GM12878 (cell line): Measurements from ENCODE around the gene NEK2. TPM values are rescaled to one million over a fixed set of nuclear protein-coding genes. Genes with fewer than 3 reads are reported as not detected.

Experiments
- ATAC-seq: fragments of 200-7000 bp; cut with Tn5 transposase; 3 replicates; pipeline ENCODE4 v1.9.1; 2020; ENCODE audit warnings: mild to moderate bottlenecking, moderate library complexity
- BruUV-seq: library from RNA; stranded (reverse); fragments of 400-500 nt; replicated peaks from 2 replicates; lab custom pipeline; 2021; lab: Mats Ljungman, UMichigan
- CTCF ChIA-PET: fragments of 300-600 bp; sonication (Branson Sonifier 250); formaldehyde crosslinking; extraction: SDS; loops from one replicate; lab custom pipeline; 2021; ENCODE audit warnings: inconsistent platforms; lab: Yijun Ruan, JAX
- POLR2A ChIA-PET: fragments of 350-600 bp; formaldehyde crosslinking; extraction: SDS; loops from one replicate; lab custom pipeline; 2021; ENCODE audit warnings: inconsistent platforms; lab: Charles Lee
- RAD21 ChIA-PET: fragments of 300-600 bp; sonication (Branson Sonifier 250); formaldehyde crosslinking; loops from one replicate; lab custom pipeline; 2023; ENCODE audit warnings: antibody characterized with exemption; ENCODE audit not compliant: unreplicated experiment; lab: Charles Lee
- SMC1A ChIA-PET: fragments of 300-600 bp; sonication (Branson Sonifier 250); formaldehyde crosslinking; loops from one replicate; lab custom pipeline; 2023; ENCODE audit not compliant: unreplicated experiment, uncharacterized antibody; lab: Charles Lee
- DNase-seq: peaks from one replicate; pipeline ENCODE4 v3.0.0-alpha.2; 2011; ENCODE audit warnings: low read depth, low spot score
- FAIRE-seq: peaks from 3 replicates; lab custom pipeline; 2011; peaks lifted over from hg19 to GRCh38; lab: Jason Lieb, UNC
- H2AFZ ChIP-seq: 2 replicates; pipeline ENCODE4 v1.6.0; 2011; ENCODE audit warnings: low read depth, low read length, control low read depth; ENCODE audit not compliant: control insufficient read depth
- H3K27ac ChIP-seq: 2 replicates; pipeline ENCODE4 v1.5.1; 2011; ENCODE audit warnings: control low read depth; ENCODE audit not compliant: control insufficient read depth, insufficient read depth
- H3K27me3 ChIP-seq, 2 experiments: replicated peaks in 1 of 2; 2 replicates each; pipeline versions ENCODE4 v1.6.0 to v1.6.1; 2011; ENCODE audit warnings: low read length in 1 of 2; ENCODE audit not compliant: control insufficient read depth in 2 of 2, insufficient read depth in 2 of 2
- H3K36me3 ChIP-seq, 2 experiments: 2 replicates each; pipeline ENCODE4 v1.5.1; 2011; ENCODE audit warnings: low read length in 1 of 2; ENCODE audit not compliant: control insufficient read depth in 2 of 2, insufficient read depth in 2 of 2
- H3K4me1 ChIP-seq: 2 replicates; pipeline ENCODE4 v1.6.1; 2011; ENCODE audit warnings: mild to moderate bottlenecking, low read length, moderate library complexity, mixed read lengths; ENCODE audit not compliant: control insufficient read depth, insufficient read depth
- H3K4me2 ChIP-seq: 2 replicates; pipeline ENCODE4 v1.6.0; 2011; ENCODE audit warnings: control low read depth; ENCODE audit not compliant: control insufficient read depth, insufficient read depth
- H3K4me3 ChIP-seq: fragments of 200-600 bp; sonication (generic); 2 replicates; pipeline ENCODE4 v1.5.1; 2016
- H3K79me2 ChIP-seq: 2 replicates; pipeline ENCODE4 v1.6.0; 2011; ENCODE audit warnings: low read length; ENCODE audit not compliant: control insufficient read depth, insufficient read depth
- H3K9ac ChIP-seq: 2 replicates; pipeline ENCODE4 v1.8.0; 2011; ENCODE audit warnings: low read length, control low read depth, mixed read lengths; ENCODE audit not compliant: control insufficient read depth, insufficient read depth
- H3K9me3 ChIP-seq: replicated peaks from 3 replicates; pipeline ENCODE4 v1.5.1; 2011; ENCODE audit warnings: mild to moderate bottlenecking, low read length; ENCODE audit not compliant: control insufficient read depth, insufficient read depth
- H4K20me1 ChIP-seq: 2 replicates; pipeline ENCODE4 v1.6.0; 2011; ENCODE audit not compliant: control insufficient read depth, insufficient read depth
- GATAD2B ChIP-seq: fragments of 450-650 bp; conservative IDR thresholded peaks from 2 replicates; pipeline ENCODE4 v1.6.1; 2017; ENCODE audit warnings: low read depth, mild to moderate bottlenecking, moderate library complexity
- NR2C1 ChIP-seq: fragments of 450-650 bp; IDR thresholded peaks from 2 replicates; pipeline ENCODE4 v1.6.1; 2017; ENCODE audit warnings: antibody characterized with exemption, mild to moderate bottlenecking, moderate library complexity
- NRF1 ChIP-seq: conservative IDR thresholded peaks from 2 replicates; pipeline ENCODE4 v1.6.1; 2011; ENCODE audit warnings: mild to moderate bottlenecking, low read depth, low read length, improper control_type of control experiment
- RUNX3 ChIP-seq: IDR thresholded peaks from 2 replicates; pipeline ENCODE4 v1.6.1; 2012; ENCODE audit warnings: low read length, inconsistent platforms
- SPI1 ChIP-seq: IDR thresholded peaks from 2 replicates; pipeline ENCODE4 v1.6.1; 2011; ENCODE audit warnings: low read depth, mild to moderate bottlenecking, low read length, moderate library complexity, borderline replicate concordance; ENCODE audit not compliant: insufficient read depth
- SREBF2 ChIP-seq: IDR thresholded peaks from 2 replicates; pipeline ENCODE4 v1.6.1; 2012; ENCODE audit warnings: mild to moderate bottlenecking, low read length
- SUZ12 ChIP-seq: fragments of 200-600 bp; sonication (generic); IDR thresholded peaks from one replicate; pipeline ENCODE4 v1.6.1; 2018; ENCODE audit warnings: antibody characterized with exemption, mild to moderate bottlenecking; ENCODE audit not compliant: unreplicated experiment
- WGBS: methylation state at CpG from one replicate; pipeline ENCODE4 v1.1.6; 2016; ENCODE audit warnings: low lambda C conversion rate; ENCODE audit not compliant: insufficient replicate concordance, insufficient coverage; ENCODE audit errors: missing lambda C conversion rate; 5-methylcytosine and 5-hydroxymethylcytosine counted together
- in situ Hi-C: fragments of 300-500 bp; cut with MboI; formaldehyde crosslinking; loops from 9 replicates; pipeline ENCODE4 v1.14.3; 2018; ENCODE audit warnings: mixed read lengths
- intact Hi-C: fragments of 100-400 bp; cut with micrococcal nuclease; formaldehyde crosslinking; loops from one replicate; pipeline ENCODE4 v1.14.2; 2022; ENCODE audit not compliant: unreplicated experiment
- polyA plus RNA-seq, 11 experiments: library from polyadenylated mRNA; depleted of rRNA in 4 of 11; unstranded in 6 of 11; stranded (reverse) in 5 of 11; fragments of >200 nt; fragmentation: Nextera tagmentation in 4 of 11; fragmentation: Illumina TruSeq in 1 of 11; extraction: Ambion mirVana in 4 of 11; extraction: Trizol in 1 of 11; gene quantifications; 1 replicate in 1 of 11; 2 replicates in 10 of 11; pipeline versions ENCODE4 v1.2.1 to v1.2.3, GENCODE V29; 2011 to 2016; ENCODE audit warnings: inconsistent platforms in 2 of 11, missing spikeins in 2 of 11, low read depth in 1 of 11
- total RNA-seq, 4 experiments: library from RNA; depleted of rRNA in 3 of 4; stranded (reverse); fragments of >200 nt in 3 of 4; fragmentation: Illumina TruSeq in 1 of 4; extraction: Trizol in 1 of 4; gene quantifications; 2 replicates each; pipeline versions ENCODE4 v1.2.1 to v1.2.3, GENCODE V29; 2013 to 2021
- TF ChIP-seq, protein P1 (sequence below): fragments of 450-650 bp; IDR thresholded peaks from 2 replicates; pipeline ENCODE4 v1.6.1; 2016; ENCODE audit warnings: mild to moderate bottlenecking
- TF ChIP-seq, protein P2 (sequence below): fragments of 450-650 bp; formaldehyde crosslinking; IDR thresholded peaks from 2 replicates; pipeline ENCODE4 v1.4.0; 2022; ENCODE audit warnings: mild to moderate bottlenecking, moderate library complexity
- TF ChIP-seq, protein P3 (sequence below): fragments of 450-650 bp; IDR thresholded peaks from 2 replicates; pipeline ENCODE4 v1.6.1; 2017; ENCODE audit warnings: mild to moderate bottlenecking, moderate library complexity
- TF ChIP-seq, protein P4 (sequence below): IDR thresholded peaks from 2 replicates; pipeline ENCODE4 v1.6.1; 2011; ENCODE audit warnings: borderline replicate concordance, low read depth, mild to moderate bottlenecking, moderate library complexity, low read length; ENCODE audit not compliant: insufficient read depth, poor library complexity, severe bottlenecking

Gene NEK2
- total and polyA plus RNA-seq, 10 of the 15 experiments (the other 5 are each of a cell fraction or from before 2014, with no cell fraction given): 16.7 to 49.7 (median 36.9) TPM

DNA sequence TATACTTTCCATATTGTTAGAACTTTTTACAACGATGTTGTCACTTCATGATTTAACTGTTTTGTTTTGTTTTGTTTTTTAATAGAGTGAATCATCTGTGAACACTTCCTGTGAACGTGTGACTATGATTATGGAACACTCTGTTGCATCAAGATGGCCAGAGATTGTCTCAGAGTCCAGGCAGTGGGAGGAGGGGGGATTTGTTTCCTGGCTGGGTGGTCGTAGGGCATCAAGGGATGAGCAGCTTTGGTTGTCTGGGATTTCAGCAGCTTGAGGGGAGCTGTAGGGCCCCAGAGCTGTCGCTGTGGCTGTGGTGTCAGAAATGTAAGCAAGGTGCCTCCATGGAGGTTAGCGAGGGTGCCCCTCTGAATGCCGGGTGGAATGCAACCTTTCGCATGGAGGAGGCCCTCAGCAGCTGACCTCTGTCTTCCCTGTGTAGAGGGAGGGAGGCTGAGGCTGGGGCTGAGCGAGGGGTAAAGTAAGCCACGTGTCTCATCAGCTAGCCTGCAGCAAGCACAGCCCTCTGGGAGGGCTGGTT lies 21.4 kb downstream of the NEK2 start (continued):
- TF ChIP-seq, protein P1, sequence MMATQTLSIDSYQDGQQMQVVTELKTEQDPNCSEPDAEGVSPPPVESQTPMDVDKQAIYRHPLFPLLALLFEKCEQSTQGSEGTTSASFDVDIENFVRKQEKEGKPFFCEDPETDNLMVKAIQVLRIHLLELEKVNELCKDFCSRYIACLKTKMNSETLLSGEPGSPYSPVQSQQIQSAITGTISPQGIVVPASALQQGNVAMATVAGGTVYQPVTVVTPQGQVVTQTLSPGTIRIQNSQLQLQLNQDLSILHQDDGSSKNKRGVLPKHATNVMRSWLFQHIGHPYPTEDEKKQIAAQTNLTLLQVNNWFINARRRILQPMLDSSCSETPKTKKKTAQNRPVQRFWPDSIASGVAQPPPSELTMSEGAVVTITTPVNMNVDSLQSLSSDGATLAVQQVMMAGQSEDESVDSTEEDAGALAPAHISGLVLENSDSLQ: no peak
- TF ChIP-seq, protein P2, sequence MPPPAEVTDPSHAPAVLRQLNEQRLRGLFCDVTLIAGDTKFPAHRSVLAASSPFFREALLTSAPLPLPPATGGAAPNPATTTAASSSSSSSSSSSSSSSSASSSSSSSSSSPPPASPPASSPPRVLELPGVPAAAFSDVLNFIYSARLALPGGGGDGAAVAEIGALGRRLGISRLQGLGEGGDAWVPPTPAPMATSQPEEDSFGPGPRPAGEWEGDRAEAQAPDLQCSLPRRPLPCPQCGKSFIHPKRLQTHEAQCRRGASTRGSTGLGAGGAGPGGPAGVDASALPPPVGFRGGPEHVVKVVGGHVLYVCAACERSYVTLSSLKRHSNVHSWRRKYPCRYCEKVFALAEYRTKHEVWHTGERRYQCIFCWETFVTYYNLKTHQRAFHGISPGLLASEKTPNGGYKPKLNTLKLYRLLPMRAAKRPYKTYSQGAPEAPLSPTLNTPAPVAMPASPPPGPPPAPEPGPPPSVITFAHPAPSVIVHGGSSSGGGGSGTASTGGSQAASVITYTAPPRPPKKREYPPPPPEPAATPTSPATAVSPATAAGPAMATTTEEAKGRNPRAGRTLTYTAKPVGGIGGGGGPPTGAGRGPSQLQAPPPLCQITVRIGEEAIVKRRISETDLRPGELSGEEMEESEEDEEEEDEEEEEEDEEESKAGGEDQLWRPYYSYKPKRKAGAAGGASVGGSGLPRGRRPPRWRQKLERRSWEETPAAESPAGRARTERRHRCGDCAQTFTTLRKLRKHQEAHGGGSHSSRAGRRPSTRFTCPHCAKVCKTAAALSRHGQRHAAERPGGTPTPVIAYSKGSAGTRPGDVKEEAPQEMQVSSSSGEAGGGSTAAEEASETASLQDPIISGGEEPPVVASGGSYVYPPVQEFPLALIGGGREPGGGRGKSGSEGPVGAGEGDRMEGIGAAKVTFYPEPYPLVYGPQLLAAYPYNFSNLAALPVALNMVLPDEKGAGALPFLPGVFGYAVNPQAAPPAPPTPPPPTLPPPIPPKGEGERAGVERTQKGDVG (CRISPR knock-in tag): no peak
- TF ChIP-seq SPI1 (no peak), SREBF2 (no peak), GATAD2B (no peak)

DNA sequence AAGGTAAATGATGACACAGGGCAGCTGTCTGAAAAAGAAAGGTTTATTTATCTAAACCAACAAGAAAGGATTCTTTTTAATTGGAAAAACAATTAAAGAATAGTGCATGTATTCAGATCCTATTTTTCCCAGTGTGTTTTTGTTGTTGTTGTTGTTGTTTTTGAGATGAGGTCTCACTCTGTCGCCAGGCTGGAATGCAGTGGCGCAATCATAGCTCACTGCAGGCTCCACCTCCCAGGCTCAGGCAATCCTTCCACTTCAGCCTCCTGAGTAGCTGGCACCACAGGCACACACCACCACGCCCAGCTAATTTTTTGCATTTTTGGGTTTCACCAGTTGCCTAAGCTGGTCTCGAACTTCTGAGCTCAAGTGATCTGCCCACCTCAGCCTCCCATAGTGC lies 22.1 kb downstream of the NEK2 start:
- ChIA-PET RAD21 (interaction anchor here (1.1 to 2.5 kb wide), 5 partner anchors 17 to 803 kb away, joined by 3 to 14 read pairs (median 5); no protein-coding TSS in a partner anchor), CTCF (interaction anchor here (0.9 to 5.3 kb wide), 13 partner anchors 9 to 382 kb away, joined by 3 to 43 read pairs (median 4); partner anchors contain the start of genes DTL and INTS7), POLR2A (no interaction called here), SMC1A (interaction anchor here (0.5 to 4.1 kb wide), 11 partner anchors 10 to 1012 kb away, joined by 3 to 21 read pairs (median 4); partner anchors contain the start of genes DTL and INTS7)
- H2AFZ ChIP-seq: no peak overlapping the region
- intact Hi-C loops (loop anchor here (10.0 kb wide), 1 partner anchor 1248 kb away; no protein-coding TSS in a partner anchor), in situ Hi-C loops (loop anchor here (5.0 kb wide), 2 partner anchors 136 to 331 kb away; no protein-coding TSS in a partner anchor)
- 58% methylated on average over 4 of the region's 4 CpGs for WGBS
- no peaks in the 10 kb centered on the region for H3K9me3 ChIP-seq
- FAIRE-seq (no peak), ATAC-seq (no peak), DNase-seq (no peak)
- no peak overlapping the region for H3K9ac ChIP-seq
- H3K4me3 ChIP-seq: no peak overlapping the region
- H3K27ac ChIP-seq: no peak overlapping the region
- H3K4me1 ChIP-seq: no peaks in the 10 kb centered on the region
- no peaks in the 10 kb centered on the region for H3K36me3 ChIP-seq
- H3K79me2 ChIP-seq: no peaks in the 10 kb centered on the region
- H4K20me1 ChIP-seq: no peaks in the 10 kb centered on the region; the same call in 1 of the 2 replicates
- no peak overlapping the region for H3K4me2 ChIP-seq
- H3K27me3 ChIP-seq: peaks cover 0 to 2% of the 10 kb centered on the region in 2 experiments; a peak in 1 of 4 replicates
- BruUV-seq: no TSS peak
- TF ChIP-seq RUNX3 (no peak), NRF1 (no peak), NR2C1 (no peak), SUZ12 (no peak)
- TF ChIP-seq, protein P3, sequence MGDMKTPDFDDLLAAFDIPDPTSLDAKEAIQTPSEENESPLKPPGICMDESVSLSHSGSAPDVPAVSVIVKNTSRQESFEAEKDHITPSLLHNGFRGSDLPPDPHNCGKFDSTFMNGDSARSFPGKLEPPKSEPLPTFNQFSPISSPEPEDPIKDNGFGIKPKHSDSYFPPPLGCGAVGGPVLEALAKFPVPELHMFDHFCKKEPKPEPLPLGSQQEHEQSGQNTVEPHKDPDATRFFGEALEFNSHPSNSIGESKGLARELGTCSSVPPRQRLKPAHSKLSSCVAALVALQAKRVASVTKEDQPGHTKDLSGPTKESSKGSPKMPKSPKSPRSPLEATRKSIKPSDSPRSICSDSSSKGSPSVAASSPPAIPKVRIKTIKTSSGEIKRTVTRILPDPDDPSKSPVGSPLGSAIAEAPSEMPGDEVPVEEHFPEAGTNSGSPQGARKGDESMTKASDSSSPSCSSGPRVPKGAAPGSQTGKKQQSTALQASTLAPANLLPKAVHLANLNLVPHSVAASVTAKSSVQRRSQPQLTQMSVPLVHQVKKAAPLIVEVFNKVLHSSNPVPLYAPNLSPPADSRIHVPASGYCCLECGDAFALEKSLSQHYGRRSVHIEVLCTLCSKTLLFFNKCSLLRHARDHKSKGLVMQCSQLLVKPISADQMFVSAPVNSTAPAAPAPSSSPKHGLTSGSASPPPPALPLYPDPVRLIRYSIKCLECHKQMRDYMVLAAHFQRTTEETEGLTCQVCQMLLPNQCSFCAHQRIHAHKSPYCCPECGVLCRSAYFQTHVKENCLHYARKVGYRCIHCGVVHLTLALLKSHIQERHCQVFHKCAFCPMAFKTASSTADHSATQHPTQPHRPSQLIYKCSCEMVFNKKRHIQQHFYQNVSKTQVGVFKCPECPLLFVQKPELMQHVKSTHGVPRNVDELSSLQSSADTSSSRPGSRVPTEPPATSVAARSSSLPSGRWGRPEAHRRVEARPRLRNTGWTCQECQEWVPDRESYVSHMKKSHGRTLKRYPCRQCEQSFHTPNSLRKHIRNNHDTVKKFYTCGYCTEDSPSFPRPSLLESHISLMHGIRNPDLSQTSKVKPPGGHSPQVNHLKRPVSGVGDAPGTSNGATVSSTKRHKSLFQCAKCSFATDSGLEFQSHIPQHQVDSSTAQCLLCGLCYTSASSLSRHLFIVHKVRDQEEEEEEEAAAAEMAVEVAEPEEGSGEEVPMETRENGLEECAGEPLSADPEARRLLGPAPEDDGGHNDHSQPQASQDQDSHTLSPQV: no peak
- TF ChIP-seq, protein P4, sequence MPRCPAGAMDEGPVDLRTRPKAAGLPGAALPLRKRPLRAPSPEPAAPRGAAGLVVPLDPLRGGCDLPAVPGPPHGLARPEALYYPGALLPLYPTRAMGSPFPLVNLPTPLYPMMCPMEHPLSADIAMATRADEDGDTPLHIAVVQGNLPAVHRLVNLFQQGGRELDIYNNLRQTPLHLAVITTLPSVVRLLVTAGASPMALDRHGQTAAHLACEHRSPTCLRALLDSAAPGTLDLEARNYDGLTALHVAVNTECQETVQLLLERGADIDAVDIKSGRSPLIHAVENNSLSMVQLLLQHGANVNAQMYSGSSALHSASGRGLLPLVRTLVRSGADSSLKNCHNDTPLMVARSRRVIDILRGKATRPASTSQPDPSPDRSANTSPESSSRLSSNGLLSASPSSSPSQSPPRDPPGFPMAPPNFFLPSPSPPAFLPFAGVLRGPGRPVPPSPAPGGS: no peak
